ENCODE data around the gene USP34.

DNA sequence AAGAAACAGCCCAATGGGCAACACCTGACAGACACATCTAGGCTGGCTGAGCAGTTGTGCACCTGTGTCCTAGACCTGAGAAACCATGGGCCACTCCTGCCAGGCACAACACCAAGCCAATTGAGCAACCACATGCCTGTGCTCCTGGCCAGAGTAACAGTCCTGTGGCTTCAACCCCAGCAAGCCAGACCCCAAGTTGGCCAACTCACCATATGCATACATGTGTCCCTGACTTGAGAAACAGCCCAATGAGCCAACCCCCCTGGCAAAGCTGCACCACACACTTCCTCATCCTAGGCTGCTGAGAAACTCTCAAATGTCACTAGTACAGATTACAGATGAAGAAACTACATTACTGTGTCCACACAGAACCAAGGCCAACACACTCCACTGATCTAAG lies 36.6 kb downstream of the USP34 start:
- TF ChIP-seq, protein P1, sequence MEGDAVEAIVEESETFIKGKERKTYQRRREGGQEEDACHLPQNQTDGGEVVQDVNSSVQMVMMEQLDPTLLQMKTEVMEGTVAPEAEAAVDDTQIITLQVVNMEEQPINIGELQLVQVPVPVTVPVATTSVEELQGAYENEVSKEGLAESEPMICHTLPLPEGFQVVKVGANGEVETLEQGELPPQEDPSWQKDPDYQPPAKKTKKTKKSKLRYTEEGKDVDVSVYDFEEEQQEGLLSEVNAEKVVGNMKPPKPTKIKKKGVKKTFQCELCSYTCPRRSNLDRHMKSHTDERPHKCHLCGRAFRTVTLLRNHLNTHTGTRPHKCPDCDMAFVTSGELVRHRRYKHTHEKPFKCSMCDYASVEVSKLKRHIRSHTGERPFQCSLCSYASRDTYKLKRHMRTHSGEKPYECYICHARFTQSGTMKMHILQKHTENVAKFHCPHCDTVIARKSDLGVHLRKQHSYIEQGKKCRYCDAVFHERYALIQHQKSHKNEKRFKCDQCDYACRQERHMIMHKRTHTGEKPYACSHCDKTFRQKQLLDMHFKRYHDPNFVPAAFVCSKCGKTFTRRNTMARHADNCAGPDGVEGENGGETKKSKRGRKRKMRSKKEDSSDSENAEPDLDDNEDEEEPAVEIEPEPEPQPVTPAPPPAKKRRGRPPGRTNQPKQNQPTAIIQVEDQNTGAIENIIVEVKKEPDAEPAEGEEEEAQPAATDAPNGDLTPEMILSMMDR (conservative IDR thresholded peaks at IDR 0.05; ENCODE audit: low read depth, low read length) = no peak
- TF ChIP-seq, protein P2, sequence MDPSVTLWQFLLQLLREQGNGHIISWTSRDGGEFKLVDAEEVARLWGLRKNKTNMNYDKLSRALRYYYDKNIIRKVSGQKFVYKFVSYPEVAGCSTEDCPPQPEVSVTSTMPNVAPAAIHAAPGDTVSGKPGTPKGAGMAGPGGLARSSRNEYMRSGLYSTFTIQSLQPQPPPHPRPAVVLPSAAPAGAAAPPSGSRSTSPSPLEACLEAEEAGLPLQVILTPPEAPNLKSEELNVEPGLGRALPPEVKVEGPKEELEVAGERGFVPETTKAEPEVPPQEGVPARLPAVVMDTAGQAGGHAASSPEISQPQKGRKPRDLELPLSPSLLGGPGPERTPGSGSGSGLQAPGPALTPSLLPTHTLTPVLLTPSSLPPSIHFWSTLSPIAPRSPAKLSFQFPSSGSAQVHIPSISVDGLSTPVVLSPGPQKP (IDR thresholded peaks at IDR 0.05; ENCODE audit: borderline replicate concordance, low read depth, low read length) = no peak

Data from IMR-90 (cell line).